IMR-90 (cell line): ENCODE measurements around the gene C15orf39. TPM values are rescaled to one million over a fixed set of nuclear protein-coding genes. Genes with fewer than 3 reads are reported as not detected.

Source experiments
- ATAC-seq: fragments of 200-7000 bp; cut with Tn5 transposase; 2 replicates; pipeline ENCODE4 v1.9.1; 2020; ENCODE audit warnings: low read depth, mild to moderate bottlenecking, moderate library complexity
- BruUV-seq: library from RNA; stranded (reverse); fragments of 400-500 nt; replicated peaks from 2 replicates; lab custom pipeline; 2021; lab: Mats Ljungman, UMichigan
- CTCF ChIA-PET: fragments of 300-600 bp; formaldehyde crosslinking; extraction: SDS; loops from one replicate; lab custom pipeline; 2021; ENCODE audit warnings: antibody characterized with exemption; lab: Yijun Ruan, JAX
- POLR2A ChIA-PET: fragments of 300-600 bp; sonication (Branson Sonifier 250); formaldehyde crosslinking; loops from one replicate; lab custom pipeline; 2022; ENCODE audit warnings: antibody characterized with exemption; ENCODE audit not compliant: unreplicated experiment; lab: Charles Lee
- DNase-seq: peaks from one replicate; pipeline ENCODE4 v3.0.0; 2013
- H2AFZ ChIP-seq: replicated peaks from 2 replicates; pipeline ENCODE3; 2013; ENCODE audit warnings: low read length, mild to moderate bottlenecking; ENCODE audit not compliant: poor library complexity
- H2AK5ac ChIP-seq: 2 replicates; pipeline ENCODE4 v1.6.1; 2013; ENCODE audit warnings: low read depth, low read length, inconsistent platforms
- H2AK9ac ChIP-seq: replicated peaks from 2 replicates; pipeline ENCODE3; 2013; ENCODE audit warnings: mild to moderate bottlenecking, low read depth, low read length, moderate library complexity; ENCODE audit not compliant: poor library complexity
- H2BK120ac ChIP-seq: 2 replicates; pipeline ENCODE4 v1.6.1; 2013; ENCODE audit warnings: low read depth, low read length, inconsistent platforms
- H2BK15ac ChIP-seq: 3 replicates; pipeline ENCODE4 v1.6.1; 2013; ENCODE audit warnings: low read depth, low read length, inconsistent platforms
- H2BK20ac ChIP-seq: 2 replicates; pipeline ENCODE4 v1.6.1; 2013; ENCODE audit warnings: low read depth, mild to moderate bottlenecking, inconsistent platforms, low read length, moderate library complexity
- H2BK5ac ChIP-seq: 2 replicates; pipeline ENCODE4 v1.6.1; 2013; ENCODE audit warnings: mild to moderate bottlenecking, low read depth, low read length, inconsistent platforms; ENCODE audit not compliant: poor library complexity, severe bottlenecking
- H3K14ac ChIP-seq: replicated peaks from 2 replicates; pipeline ENCODE4 v1.6.1; 2013; ENCODE audit warnings: low read depth, low read length, inconsistent platforms
- H3K18ac ChIP-seq: 2 replicates; pipeline ENCODE4 v1.6.1; 2013; ENCODE audit warnings: low read depth, low read length, control low read depth
- H3K23ac ChIP-seq: 2 replicates; pipeline ENCODE4 v1.6.1; 2013; ENCODE audit warnings: low read depth, low read length, inconsistent platforms
- H3K27ac ChIP-seq: 2 replicates; pipeline ENCODE4 v1.5.1; 2013; ENCODE audit warnings: mild to moderate bottlenecking, control low read depth, low read length; ENCODE audit not compliant: insufficient read depth
- H3K27me3 ChIP-seq: 2 replicates; pipeline ENCODE4 v1.6.1; 2013; ENCODE audit warnings: low read length; ENCODE audit not compliant: control insufficient read depth, insufficient read depth
- H3K36me3 ChIP-seq: 2 replicates; pipeline ENCODE4 v1.6.1; 2013; ENCODE audit warnings: low read length, mixed read lengths; ENCODE audit not compliant: control insufficient read depth, insufficient read depth
- H3K4ac ChIP-seq: 2 replicates; pipeline ENCODE4 v1.6.1; 2013; ENCODE audit warnings: low read depth, low read length, inconsistent platforms
- H3K4me1 ChIP-seq: 2 replicates; pipeline ENCODE4 v1.6.1; 2013; ENCODE audit warnings: low read length, mixed read lengths; ENCODE audit not compliant: control insufficient read depth, insufficient read depth
- H3K4me2 ChIP-seq: 2 replicates; pipeline ENCODE4 v1.6.1; 2013; ENCODE audit warnings: low read depth, mild to moderate bottlenecking, control low read depth, low read length, moderate library complexity
- H3K4me3 ChIP-seq: 2 replicates; pipeline ENCODE4 v1.5.1; 2013; ENCODE audit warnings: low read depth, mild to moderate bottlenecking, control low read depth, low read length, moderate library complexity; ENCODE audit not compliant: insufficient read depth
- H3K56ac ChIP-seq: 2 replicates; pipeline ENCODE4 v1.6.1; 2013; ENCODE audit warnings: low read length, inconsistent platforms; ENCODE audit not compliant: insufficient read depth; ENCODE audit errors: extremely low read depth
- H3K79me1 ChIP-seq, 2 experiments: 2 replicates each; pipeline ENCODE4 v1.6.1; 2013; ENCODE audit warnings: low read length in 2 of 2, inconsistent platforms in 1 of 2, low read depth in 1 of 2
- H3K9ac ChIP-seq: 2 replicates; pipeline ENCODE4 v1.6.1; 2013; ENCODE audit warnings: low read depth, low read length, control low read depth
- H3K9me1 ChIP-seq: 2 replicates; pipeline ENCODE4 v1.6.1; 2013; ENCODE audit warnings: low read length, inconsistent platforms; ENCODE audit not compliant: insufficient read depth
- H3K9me3 ChIP-seq: 2 replicates; pipeline ENCODE4 v1.6.1; 2013; ENCODE audit warnings: low read length; ENCODE audit not compliant: control insufficient read depth, insufficient read depth
- H4K20me1 ChIP-seq: 2 replicates; pipeline ENCODE4 v1.6.1; 2013; ENCODE audit warnings: low read length, inconsistent platforms; ENCODE audit not compliant: insufficient read depth
- H4K5ac ChIP-seq: 2 replicates; pipeline ENCODE4 v1.6.1; 2013; ENCODE audit warnings: mild to moderate bottlenecking, low read depth, low read length, control low read depth
- H4K8ac ChIP-seq, 2 experiments: 2 replicates each; pipeline ENCODE4 v1.6.1; 2013; ENCODE audit warnings: low read depth in 2 of 2, low read length in 2 of 2, control low read depth in 1 of 2, inconsistent platforms in 1 of 2
- H4K91ac ChIP-seq: 2 replicates; pipeline ENCODE4 v1.6.1; 2013; ENCODE audit warnings: low read depth, low read length, inconsistent platforms; ENCODE audit not compliant: insufficient read depth
- CEBPB ChIP-seq: IDR thresholded peaks from 2 replicates; pipeline ENCODE4 v1.6.1; 2012; ENCODE audit warnings: low read depth, low read length, improper control_type of control experiment
- CHD1 ChIP-seq: IDR thresholded peaks from 2 replicates; pipeline ENCODE4 v1.6.1; 2012; ENCODE audit warnings: low read depth, low read length, improper control_type of control experiment
- NFE2L2 ChIP-seq: fragments of 150-350 bp; IDR thresholded peaks from 2 replicates; pipeline ENCODE4 v1.6.1; 2016; ENCODE audit warnings: low read depth, mild to moderate bottlenecking, low read length
- WGBS, 2 experiments: methylation state at CpG; one replicate each; pipeline versions ENCODE4 v1.1.5 to v1.1.7; 2013; ENCODE audit warnings: missing lambda C conversion rate in 2 of 2; ENCODE audit not compliant: insufficient read length in 1 of 2; ENCODE audit errors: extremely low coverage in 2 of 2; 5-methylcytosine and 5-hydroxymethylcytosine counted together
- dilution Hi-C: fragments of 300-500 bp; cut with HindIII; formaldehyde crosslinking; loops from one replicate; pipeline ENCODE4 v1.14.3; 2018; ENCODE audit warnings: low sequenced_read_pairs; ENCODE audit not compliant: unreplicated experiment
- in situ Hi-C: fragments of 300-500 bp; cut with MboI; formaldehyde crosslinking; loops from 3 replicates; pipeline ENCODE4 v1.14.3; 2019; ENCODE audit warnings: low sequenced_read_pairs, inconsistent platforms, mixed read lengths
- intact Hi-C: fragments of 100-400 bp; cut with micrococcal nuclease; formaldehyde crosslinking; loops from 2 replicates; pipeline ENCODE4 v1.10.0; 2022
- polyA plus RNA-seq, 3 experiments: library from polyadenylated mRNA; depleted of rRNA; stranded (reverse); fragments of >200 nt; gene quantifications; 2 replicates each; pipeline ENCODE4 v1.2.3, GENCODE V29; 2012; ENCODE audit warnings: low replicate concordance in 1 of 3
- total RNA-seq: library from RNA; depleted of rRNA; stranded (reverse); fragments of >200 nt; gene quantifications from 2 replicates; pipeline ENCODE4 v1.2.3, GENCODE V29; 2012
- TF ChIP-seq, protein P1 (sequence below): conservative IDR thresholded peaks from 2 replicates; pipeline ENCODE4 v1.5.1; 2012; ENCODE audit warnings: mild to moderate bottlenecking, low read depth, low read length, improper control_type of control experiment

The C15orf39 gene
- total and polyA plus RNA-seq, 2 of the 4 experiments (the other 2 are of a cell fraction) = 1.3 to 5.7 TPM

DNA sequence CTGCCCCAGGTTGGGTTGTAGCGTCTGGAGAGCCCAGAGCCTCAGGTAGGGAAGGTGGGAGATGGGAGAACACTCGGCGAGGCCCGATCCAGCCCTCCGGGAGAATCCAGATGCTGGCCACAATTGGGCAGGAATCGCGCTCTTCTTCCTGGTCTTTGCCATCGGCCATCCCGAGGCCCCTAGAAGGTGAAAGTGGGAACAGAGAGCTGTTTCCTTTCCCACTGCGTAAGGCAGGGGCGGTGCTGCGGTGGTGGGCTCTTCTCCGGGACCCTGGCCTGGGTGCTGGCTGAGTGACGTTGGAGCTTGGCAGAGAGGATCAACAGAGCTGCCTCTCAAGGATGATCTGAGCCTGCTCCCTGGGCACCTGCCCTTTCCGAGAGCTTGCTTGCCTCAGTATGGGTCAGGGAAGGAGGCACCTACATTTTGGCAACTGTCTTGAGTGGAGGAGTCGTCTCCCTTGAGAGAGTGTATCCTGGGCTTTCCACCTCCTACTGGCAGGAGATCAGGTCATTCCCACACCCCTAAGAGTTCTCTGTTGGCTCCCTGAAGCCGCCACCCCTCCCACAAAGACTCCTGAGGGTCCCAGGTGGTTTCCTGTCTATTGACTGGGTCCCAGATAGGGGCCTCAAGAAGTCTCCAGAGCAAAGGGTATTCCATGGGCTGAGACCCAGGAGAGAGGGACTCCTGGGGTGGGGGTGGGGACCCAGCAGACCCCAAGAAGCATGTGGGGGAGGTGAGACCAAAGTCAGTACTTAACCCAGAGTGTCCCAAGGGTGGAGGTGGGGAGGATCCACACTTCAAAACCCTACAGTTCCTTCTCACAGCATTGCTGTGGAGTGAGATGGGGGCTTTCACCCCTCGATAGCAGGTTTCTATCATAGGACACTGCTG lies 1.6 kb downstream of the C15orf39 start:
- Histone ChIP-seq H2AK5ac (peak overlapping the region; percentile 80), H2BK120ac (peak overlapping the region; percentile 30), H4K91ac (peak overlapping the region; percentile 80; the same call in 1 of the 2 replicates), H3K23ac (peak overlapping the region; percentile 73), H3K27me3 (peaks cover 16% of the 10 kb centered on the region), H3K4me1 (peaks cover 8% of the 10 kb centered on the region; the same call in 1 of the 2 replicates), H3K79me1 (peaks cover 6 to 56% of the 10 kb centered on the region in 2 experiments; a peak in 3 of 4 replicates), H3K4me3 (peak overlapping the region; percentile 97), H2BK15ac (no peak overlapping the region), H3K9me3 (no peaks in the 10 kb centered on the region), H4K8ac (peak overlapping the region; percentile 61 to 74), H2AFZ (peak overlapping the region; percentile 98), H4K20me1 (peaks cover 59% of the 10 kb centered on the region), H3K9me1 (no peaks in the 10 kb centered on the region), H3K27ac (peak overlapping the region; percentile 91), H3K56ac (peak overlapping the region; percentile 82), H2BK20ac (no peak overlapping the region), H3K4me2 (peak overlapping the region; percentile 80), H2AK9ac (peak overlapping the region; percentile 86), H3K36me3 (peaks cover 20% of the 10 kb centered on the region), H3K18ac (no peak overlapping the region), H2BK5ac (peak overlapping the region; percentile 10), H3K14ac (peak overlapping the region; percentile 64), H3K4ac (peak overlapping the region; percentile 57), H4K5ac (peak overlapping the region; percentile 53), H3K9ac (peak overlapping the region; percentile 94)
- intact Hi-C loops (loop anchor here (5.0 kb wide), 1 partner anchor 431 kb away; no protein-coding TSS in a partner anchor), dilution Hi-C loops (no loop called here), in situ Hi-C loops (loop anchor here (5.0 kb wide), 1 partner anchor 176 kb away; no protein-coding TSS in a partner anchor)
- TF ChIP-seq NFE2L2 = no peak
- TF ChIP-seq, protein P1, sequence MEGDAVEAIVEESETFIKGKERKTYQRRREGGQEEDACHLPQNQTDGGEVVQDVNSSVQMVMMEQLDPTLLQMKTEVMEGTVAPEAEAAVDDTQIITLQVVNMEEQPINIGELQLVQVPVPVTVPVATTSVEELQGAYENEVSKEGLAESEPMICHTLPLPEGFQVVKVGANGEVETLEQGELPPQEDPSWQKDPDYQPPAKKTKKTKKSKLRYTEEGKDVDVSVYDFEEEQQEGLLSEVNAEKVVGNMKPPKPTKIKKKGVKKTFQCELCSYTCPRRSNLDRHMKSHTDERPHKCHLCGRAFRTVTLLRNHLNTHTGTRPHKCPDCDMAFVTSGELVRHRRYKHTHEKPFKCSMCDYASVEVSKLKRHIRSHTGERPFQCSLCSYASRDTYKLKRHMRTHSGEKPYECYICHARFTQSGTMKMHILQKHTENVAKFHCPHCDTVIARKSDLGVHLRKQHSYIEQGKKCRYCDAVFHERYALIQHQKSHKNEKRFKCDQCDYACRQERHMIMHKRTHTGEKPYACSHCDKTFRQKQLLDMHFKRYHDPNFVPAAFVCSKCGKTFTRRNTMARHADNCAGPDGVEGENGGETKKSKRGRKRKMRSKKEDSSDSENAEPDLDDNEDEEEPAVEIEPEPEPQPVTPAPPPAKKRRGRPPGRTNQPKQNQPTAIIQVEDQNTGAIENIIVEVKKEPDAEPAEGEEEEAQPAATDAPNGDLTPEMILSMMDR = no peak
- TF ChIP-seq CHD1 = 0 out of 2 replicates have a peak, but pooled peaks have one; percentile 27
- TF ChIP-seq CEBPB = no peak
- WGBS, 2 experiments = 16% methylated on average over 9 of the region's 18 CpGs; no CpG with 5 or more reads in 1 of the 2 experiments
- ChIA-PET CTCF (interaction anchor here (0.6 to 1.9 kb wide), 3 partner anchors 160 to 174 kb away, joined by 3 to 14 read pairs (median 11); no protein-coding TSS in a partner anchor), POLR2A (interaction anchor here (1.3 kb wide), 1 partner anchor 160 kb away, joined by 8 read pairs; no protein-coding TSS in a partner anchor)
- no peak for ATAC-seq
- no TSS peak for BruUV-seq
- DNase-seq = peak; percentile 12
